HTERT RPE-1 (cell line): Measurements from ENCODE around the gene KCNJ1.

Source experiments
- in situ Hi-C: fragments of 300-500 bp; cut with MboI; formaldehyde crosslinking; loops from 4 replicates; pipeline ENCODE4 v1.14.3; 2020; ENCODE audit warnings: low sequenced_read_pairs

The KCNJ1 gene

DNA sequence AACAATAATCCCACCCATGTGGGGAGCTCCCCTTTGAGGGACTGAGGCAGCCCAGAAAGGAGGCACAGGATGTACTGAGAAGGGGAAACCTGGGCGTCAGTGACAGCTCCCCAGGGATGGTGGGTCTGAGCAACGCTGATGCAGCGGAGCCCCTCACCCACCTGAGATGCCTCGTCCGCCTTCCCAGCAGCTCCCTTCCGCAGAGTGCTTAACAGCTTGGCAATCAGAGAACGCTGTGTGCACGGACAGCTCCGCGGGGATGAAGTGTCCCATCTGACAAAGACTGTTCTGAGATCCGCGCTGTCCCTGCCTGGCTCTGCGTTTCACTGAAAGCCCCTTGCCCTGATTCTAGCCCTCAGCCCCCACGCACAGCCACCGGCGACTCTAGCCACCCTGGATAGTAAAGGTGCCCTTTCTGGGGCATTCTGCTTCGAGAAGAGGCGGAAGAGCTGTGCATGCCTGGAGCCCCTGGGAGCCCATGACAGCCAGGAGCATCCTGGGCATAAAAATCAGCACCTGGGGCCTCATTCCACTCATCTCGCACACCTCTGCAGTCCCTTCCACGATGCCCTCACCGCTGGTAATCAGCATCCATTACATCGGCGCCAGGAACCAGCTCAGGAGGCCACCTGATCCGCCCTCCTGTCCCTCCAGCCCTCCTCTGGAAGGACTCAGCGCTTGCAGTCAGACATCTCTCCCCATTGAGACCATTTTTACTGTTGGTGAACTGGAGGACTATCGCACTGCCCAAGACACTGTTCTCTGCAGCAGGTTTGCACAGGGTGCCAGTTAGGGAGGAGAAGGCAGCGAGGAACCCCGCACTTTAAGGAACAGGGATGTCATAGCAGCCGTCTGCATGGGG, 34.8 kb upstream of the KCNJ1 start:
- in situ Hi-C loops, result no loop called here

DNA sequence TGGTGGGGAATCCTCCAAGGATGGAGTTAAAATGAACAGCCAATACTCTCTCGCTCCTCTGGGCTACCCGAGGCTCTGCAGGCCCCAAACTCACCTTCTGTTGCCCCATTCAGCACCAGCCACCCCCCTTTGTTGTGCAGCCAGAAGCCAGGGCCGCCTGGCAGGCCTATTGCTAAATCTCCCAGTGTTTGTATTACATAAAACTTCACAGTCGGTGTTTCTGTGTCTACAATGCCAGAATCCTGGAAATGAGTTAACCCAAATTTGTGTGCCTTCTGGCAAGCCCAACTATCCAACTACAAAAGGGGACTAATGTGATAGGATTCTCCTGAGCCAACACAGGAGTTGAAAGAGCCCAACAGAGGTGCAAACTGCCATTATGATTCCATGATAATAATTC, 33.4 kb upstream of the KCNJ1 start:
- in situ Hi-C loops, result no loop called here

DNA sequence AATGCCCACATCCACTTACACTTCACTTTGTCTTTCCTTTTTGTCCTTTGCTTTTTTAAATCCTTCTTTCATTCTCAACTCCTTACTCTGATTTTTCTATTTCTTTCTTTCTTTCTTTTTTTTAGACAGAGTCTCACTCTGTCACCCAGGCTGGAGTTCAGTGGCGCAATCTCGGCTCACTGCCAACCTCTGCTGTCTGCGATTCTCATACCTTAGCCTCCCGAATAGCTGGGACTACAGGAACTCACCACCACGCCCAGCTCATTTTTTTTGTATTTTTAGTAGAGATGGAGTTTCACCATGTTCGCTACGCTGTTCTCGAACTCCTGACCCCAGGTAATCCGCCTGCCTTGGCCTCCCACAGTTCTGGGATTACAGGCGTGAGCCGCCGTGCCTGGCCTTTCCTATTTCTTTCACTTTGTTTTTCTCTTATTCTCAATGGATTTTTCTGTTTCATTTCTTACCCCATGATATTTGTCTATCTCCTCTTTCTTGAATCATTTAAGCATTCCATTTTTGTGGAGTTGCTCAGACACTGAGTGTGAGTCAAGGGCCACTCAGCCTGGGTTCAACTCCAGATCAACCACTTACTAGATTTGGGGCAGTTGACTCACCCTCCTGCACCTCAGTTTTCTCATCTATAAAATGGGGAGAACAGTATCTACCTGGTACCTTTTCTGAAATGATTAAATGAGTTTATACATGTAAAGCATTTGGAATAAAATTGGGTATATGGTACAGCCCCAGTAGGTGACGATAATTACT, 31.7 kb upstream of the KCNJ1 start:
- in situ Hi-C loops, result no loop called here

DNA sequence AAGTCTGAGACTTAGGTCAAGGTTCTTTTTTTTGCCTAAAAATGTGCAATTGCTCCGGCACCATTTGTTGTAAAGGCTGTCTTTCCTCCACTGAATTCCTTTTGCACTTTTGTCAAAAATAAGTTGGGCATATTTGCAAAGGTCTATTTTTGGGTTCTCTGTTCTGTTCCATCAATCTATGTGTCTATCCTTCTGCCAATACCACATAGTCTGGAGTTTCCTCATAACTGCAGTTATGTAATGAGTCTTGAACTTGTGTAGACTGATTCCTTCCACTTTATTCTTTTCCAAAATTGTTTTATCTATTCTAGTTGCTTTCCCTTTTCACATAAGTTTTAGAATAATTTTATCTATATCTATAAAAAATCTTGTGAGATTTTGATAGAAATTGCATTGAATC, 30.7 kb upstream of the KCNJ1 start:
- in situ Hi-C loops, result no loop called here

DNA sequence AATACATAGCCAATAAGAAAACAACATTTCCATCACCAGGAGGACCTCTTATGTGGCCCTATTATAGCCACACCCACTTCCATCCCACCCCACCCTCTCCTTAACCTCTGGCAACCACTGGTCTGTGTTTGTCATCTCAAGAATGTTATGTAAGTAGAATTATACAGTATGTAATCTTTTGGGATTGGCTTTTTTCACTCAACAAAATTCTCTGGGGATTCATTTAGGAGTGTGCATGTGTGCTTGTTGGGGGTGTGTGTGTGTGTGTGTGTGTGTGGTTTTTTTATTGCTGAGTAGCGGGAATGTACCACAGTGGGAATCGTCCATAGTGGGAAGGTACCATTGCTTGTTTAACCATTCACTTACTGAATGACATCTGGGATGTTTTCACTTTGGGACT, 29.3 kb upstream of the KCNJ1 start:
- in situ Hi-C loops, result no loop called here

DNA sequence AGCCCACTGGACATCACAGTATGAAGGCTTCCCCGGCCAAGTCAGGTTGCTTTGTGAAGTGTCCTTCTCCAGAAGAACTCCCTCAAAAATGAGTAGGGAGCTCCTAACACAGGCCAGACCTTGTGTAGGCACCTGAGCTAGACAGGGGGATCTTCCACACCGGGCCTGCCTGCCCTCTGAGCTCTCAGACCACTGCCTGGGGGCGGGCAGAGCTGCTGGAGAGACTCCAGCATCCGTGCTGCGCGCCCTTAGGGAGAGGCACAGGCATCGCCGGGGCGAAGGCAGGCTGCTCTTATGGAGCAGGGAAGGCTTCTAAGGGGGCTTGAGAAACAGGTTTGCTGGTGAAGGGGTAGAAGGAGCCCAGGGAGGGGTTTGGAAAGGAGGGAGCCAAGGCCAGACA, 28.4 kb upstream of the KCNJ1 start:
- in situ Hi-C loops, result no loop called here

DNA sequence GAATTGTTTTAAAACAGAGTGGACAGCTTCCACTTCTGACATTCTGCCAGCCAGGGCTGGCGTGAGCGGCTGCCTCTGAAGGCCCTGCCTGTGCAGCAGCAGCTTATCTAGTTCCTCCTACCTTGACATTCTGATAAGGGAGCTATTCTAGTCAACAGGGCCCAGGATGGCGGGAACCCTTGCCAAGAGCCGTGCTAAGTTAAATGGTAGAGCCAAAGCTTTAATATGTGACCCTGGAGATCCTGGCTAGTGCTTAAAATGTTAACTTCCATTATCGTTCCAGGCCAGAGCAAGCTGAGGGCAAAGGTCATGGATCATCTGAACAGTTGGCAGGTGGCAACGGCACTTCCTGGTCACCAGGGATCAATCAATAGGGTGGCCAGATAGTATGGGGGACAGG, 27.6 kb upstream of the KCNJ1 start:
- in situ Hi-C loops, result no loop called here

DNA sequence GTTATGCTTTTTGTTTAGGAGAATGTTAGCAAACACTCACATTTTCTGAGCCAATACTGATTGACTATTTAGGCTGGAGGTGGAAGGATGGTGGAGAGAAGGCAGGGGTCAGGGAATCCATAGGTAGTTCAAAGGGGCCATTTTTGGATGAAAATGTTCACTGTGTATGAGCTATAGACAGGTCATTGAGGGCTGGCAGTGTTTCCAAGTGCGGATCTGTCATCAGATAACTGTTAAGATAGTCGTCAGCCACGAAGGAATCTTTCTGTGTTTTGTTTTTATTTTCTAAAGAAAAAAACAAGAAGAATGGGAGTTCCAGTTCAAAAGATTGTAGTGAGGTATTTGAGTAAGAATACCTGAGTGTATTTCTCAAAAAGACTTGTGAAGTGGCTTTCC, 27.2 kb upstream of the KCNJ1 start:
- in situ Hi-C loops, result no loop called here

DNA sequence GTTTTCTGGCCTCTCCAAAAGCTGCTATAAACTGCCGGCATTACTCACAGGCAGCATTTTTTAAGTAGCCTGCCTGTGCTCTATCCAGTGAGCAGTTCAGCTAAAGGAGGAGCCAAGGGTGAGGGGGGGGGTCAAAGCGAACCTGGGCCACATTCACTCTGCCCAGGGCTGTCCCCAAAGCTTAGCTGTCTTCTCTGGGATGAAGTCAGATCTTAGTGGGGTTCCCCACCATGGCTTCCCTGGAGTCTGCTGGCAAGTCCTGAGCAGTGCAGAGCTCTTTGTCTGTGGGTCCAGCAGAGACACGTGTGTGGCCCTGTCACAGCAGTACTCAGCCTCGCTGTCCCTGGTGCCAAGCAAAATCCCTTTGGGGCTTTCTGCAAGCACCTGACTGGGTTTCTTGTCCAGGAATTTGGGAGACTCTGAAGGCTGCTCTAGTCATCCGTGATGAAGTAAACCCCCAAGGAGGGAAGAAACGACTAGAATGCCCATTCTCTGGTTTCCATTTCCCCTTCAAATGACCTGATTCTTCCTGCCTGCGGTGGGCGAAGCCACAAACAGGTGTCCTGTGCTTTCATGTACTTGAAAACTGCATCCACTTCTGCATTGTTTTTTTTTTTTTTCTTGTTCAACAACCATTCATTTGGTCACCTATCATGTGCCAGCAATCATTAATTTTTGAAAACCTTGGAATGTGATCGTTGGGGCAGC, 26.6 kb upstream of the KCNJ1 start:
- in situ Hi-C loops, result no loop called here

DNA sequence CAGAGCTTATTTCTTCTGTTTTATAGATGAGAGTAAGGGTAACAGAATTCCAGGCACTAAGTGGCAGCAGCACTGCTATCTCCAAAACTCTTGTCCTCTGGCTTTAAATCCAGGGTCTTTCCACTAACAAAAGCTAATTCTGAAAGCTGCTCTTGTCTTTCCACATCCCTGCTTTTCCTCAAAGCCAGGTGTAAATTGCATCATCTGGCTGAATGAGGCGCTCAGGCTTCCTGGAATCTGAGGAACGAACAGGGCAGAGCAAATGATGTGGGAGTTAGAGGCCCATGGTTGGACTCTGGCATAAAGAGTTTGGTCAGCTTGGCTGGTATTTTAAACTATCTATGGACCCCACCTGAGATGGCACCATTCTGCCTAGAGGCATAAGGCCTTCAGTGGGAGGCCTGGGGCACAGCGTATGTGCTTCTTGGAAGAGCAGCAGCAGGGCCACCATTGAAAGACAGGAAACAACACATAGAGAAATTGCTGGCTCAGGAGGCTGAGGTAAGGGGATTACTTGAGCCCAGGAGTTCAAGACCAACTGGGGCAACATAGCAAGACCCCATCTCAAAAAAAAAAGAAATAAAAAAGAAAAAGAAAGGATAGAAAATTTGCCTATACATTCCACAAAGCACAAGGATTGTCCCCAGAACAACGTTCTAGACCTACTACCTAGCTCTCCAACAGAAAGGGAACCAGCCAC, 25.9 kb upstream of the KCNJ1 start:
- in situ Hi-C loops, result no loop called here

DNA sequence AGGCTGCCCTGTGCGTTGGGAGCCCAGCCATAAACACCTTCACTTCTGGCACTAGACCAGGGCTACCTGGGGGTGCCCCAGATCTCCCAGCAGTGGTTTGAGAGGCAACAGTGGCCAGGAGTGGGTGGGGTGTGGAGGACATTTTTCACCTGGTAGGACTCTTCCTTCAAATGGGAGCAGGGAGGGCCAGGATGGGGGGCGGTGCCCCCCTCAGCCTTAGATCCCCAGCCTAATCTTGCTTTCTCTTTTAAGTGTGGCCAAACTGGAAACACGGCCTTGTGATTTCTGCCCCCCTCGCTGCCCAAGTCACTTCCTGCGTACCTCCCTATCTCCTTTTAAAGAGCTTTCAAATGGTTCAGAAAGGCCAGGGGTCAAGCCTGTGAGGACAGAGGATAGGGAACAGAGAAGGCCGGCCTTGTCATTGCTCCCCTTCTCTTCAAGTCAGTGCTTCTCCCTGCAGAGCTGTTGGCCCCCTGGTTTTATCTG, 24.9 kb upstream of the KCNJ1 start:
- in situ Hi-C loops, result no loop called here

DNA sequence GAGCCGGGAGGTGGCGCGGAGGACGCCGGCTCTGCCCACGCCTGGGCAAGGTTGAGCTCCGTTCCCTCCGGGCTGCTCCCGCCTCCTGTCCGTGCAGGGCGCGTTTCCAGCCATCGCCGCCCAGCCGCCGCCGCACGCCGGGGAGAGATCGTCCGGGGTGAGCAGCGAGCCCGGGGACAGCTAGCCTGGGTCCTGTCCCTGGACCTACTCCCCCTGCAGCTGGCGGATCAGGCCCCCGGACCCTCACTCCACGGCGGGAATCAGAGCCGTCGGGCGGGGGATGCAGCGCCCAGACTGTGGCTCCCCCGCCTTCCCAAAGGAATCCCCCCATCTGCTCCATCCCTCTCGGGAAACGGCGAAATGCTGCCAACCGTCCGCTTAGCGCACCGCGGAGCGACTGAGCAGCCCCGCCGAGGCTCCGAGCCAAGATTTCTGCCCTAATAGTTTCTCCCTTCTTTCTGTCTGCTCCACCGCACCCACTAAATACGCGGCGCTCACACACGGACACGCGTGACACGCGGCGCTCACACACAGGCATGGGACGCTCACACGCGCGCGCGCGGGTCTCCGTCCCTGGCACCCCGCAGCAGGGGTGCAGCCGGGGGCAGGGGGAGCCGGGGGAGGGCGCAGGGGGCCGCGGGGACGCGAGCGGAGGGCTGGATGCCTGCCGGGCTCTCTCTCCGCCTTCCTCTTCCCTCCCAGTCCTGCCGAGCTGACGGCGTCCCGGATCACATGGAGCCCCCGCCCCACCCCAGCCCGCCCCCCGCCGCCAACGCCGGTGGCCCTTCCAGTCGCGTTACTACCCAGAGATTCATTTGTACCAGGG, 23.7 kb upstream of the KCNJ1 start, which contains the start of gene KCNJ5:
Gene KCNJ5 (plus strand): TSS at position 814 of the 826 bp plus-strand sequence. CDS start 19,918 bp downstream, outside the sequence.
- in situ Hi-C loops, result no loop called here

DNA sequence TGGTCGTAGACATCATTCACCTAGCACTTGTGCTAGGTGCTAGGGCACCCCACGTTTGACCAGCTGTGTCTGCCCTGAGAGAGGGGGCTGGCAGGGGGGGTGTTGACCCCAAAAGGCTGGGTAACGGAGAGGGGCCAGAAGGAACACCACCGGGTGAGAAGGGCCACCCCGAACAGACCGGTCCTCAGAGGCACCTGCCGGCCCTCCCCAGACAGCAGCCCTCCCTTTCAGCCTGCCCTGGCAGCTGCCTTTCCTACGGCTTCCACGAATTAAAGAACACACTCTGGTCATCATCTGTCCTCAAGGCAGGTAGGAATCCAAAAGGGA, 23.1 kb upstream of the KCNJ1 start:
- in situ Hi-C loops, result no loop called here

DNA sequence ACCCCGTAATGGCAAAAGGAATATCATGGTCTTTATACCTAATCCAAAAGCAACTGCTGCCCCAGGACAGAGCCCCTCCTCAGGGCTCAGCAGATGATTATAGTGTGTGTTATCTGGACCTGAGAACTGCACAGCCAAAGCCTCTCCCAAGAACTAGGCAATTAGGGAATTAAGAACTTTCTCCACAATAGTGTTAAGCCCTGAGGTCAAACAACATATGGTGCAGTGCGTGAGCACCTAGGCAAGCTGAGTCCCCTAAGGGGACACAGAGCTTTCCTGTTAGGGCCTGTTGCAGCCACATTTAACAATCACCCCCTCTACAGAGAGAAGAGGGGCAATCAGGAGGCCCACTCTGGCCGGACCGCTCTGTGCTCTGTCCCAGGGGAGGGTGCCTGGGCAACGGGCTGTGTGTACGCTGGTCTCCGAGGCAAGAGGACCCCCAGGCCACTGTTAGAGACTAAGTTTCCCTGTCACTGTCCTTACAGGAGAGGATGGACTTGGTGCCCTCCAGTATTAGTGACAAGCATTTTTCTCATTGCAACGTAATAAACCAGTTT, 22.6 kb upstream of the KCNJ1 start:
- in situ Hi-C loops, result no loop called here

DNA sequence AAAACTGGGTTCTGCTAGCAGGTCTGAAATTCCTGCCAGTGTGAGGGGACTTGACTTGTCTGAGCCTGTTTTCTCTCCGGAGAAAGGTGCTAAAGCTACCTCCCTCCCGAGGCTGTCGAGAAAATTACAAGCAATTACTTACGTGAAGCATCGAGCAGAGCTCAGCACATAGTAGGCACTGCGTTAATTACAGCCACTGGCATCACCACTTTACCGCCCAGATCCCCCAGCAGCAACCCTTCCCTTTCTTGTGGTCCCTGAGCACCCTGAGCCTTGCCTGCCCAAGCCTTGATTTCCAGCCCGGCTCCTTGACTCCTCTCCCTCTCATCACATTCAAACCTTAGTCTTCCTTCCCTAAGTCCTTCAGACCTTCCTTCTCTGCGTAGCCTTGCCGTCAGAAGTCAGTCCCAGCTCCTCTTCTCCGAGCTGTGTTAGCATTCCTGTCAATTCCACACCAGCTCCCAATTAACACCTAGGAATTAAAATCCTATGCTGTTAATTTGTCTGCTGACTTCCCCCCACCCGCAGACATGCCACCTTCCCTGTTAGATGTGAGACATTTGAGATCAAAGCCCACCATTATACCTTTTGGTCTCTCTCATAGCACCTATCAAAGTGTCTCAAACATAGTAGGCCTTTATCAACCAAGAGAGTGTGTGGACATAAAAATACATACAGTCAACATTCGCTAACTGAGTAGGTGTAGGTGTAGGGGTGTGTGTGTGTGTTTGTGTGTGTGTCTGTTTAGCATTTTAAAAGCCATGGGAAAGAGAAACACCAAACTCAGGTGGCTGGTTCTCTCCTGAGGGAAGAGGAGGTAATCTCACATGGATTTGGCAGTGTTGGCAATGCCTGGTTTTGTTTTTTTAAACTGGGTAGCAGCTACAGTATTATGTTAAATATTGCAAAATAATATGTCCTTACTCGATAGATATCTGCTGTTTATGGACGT, 21.2 kb upstream of the KCNJ1 start:
- in situ Hi-C loops, result no loop called here

DNA sequence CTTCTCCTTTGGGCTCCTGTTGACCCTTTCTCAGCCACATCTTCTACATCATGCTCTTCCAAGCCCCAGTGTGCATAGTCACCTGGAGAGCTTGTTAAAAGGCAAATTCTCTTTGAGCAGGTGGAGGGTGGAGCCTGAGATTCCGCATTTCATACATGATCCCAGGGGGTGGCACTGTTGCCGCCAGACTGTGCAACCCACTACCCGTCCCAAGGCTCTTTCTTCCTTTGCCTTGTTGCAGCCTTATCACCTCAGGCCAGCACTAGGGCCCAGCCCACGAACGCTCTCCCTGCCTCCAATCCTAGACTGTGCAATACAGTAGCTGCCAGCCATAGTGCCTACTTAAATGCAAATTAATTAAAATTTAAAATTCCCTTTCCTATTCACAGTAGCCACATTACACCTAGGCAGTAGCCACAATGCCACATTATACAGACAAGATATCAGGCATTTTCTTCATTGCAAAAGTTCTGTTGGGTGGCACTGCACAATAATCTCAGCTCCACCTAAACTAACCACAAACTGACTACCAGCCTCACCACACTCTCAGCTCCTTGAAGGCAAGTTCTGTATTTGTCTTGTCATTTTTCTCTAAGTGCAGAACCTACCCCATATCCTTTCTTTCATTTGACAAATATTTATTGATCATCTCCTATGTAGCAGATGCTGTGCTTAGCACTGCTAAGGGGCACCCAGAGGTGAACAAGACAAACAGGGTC, 19.5 kb upstream of the KCNJ1 start:
- in situ Hi-C loops, result no loop called here

DNA sequence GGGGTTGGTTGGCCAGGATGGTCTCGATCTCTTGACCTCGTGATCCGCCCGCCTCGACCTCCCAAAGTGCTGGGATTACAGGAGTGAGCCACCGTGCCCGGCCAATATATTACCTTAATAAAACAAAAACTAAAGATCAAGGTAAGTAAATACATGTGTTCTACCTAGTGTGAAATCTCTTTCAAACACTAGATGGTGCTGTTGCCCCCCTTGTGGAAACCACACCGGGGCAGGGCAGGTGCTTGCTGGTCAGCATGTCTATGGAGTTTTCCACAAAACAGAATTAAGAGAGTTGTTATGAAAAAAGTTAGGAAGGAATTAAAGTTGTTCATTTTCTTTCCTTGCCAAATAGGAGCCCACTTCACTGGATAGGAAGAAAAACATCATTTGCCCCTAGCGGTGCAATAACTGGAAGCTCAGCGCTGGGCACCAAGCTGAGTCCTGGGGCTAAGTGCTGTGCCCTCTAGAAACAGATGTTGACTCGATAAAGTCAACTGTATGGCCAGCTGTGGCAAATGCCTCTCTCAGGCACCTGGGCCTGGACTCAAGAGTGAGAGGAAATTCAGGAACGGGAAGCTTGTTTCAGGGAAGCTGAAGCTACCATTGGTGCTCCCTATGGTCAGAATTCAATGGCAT, 17.7 kb upstream of the KCNJ1 start:
- in situ Hi-C loops, result no loop called here

DNA sequence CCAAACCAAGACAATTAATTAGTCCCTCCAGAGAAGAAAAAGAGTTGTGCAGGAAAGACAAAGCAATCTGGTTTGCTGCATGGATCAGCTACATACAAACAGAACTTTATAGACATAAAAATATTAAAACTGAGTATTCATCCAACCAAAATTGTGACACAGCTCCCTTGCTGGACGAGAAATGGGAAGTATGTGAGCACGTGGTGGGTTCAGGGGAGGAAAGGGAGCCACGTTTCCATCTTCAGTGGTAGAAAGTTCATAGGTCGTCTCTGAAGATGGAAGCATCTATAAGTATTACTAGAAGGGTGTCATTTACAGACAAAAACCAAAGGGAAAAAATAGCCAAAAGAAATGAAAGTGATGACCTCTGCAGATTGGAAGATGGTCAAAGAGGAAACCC, 17.0 kb upstream of the KCNJ1 start:
- in situ Hi-C loops, result no loop called here
